Measurements from ENCODE around the gene RHOBTB1.

GRCh38 chr10:60937784-60938654 is 6.0 kb downstream of the RHOBTB1 start:
- no peak for TF ChIP-seq TAF1 (IDR thresholded peaks at IDR 0.05; ENCODE audit: borderline replicate concordance, insufficient read depth, low read length)
- TF ChIP-seq REST (IDR thresholded peaks at IDR 0.05; ENCODE audit: insufficient read depth in 1 of 2, low read depth in 2 of 2, low read length in 2 of 2) = no peak
- TF ChIP-seq SIN3A (IDR thresholded peaks at IDR 0.05; ENCODE audit: borderline replicate concordance, insufficient read depth, low read length) = no peak
- TF ChIP-seq POLR2AphosphoS5 (IDR thresholded peaks at IDR 0.05; ENCODE audit: low read depth, low read length) = no peak
